ENCODE data around the gene RELT.

- no peak for TF ChIP-seq POLR2A (IDR thresholded peaks at IDR 0.05; ENCODE audit: low read depth, low read length)
- no peak for TF ChIP-seq POLR2AphosphoS5 (IDR thresholded peaks at IDR 0.05; ENCODE audit: low read depth, low read length)
These were observed 7.9 kb downstream of the RELT start for GRCh38 chr11:73384125-73384441.
